ENCODE results near the gene HSP90AA1.
"Not testable (repeated sequence)": the region's sequence is repeated elsewhere in the genome, so short reads cannot be mapped to it uniquely, and the experiment has no call there.

The HSP90AA1 gene

DNA sequence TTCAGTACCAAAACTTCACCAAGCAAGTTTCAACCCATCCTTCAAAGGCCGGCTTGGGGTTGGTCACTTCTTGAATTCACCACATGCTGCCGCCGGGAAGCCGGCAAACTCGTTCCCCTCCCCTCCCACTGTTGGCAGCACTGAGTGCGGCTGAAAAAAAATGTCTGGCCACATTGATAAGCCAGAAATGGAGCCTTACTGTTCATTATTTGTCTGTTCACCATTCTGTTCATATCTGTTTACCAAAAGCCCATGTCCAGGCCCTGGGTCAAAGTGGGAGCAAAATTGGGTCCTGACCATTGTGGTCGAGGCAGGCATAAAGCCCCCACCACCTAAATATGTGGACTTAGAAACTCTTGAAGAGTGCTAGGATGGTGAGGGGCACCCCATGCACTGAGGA, 7.3 kb upstream of the HSP90AA1 start:
- no peak for DNase-seq (ENCODE audit: low read depth, low spot score)

DNA sequence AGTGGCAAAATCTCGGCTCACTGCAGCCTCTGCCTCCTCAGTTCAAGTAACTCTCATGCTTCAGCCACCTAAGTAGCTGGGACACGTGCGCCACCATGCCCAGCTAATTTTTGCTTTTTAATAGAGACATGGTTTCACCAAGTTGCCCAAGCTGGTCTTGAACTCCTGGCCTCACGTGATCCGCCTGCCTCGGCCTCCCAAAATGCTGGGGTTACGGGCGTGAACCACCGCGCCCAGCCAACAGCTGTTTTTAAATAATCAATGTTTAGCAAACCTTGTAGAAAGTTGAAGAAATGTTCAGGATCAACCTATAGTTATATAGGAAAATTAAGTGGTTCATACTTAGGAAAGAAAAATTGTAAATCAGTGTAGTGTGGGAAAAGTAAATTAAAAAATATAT, 6.0 kb upstream of the HSP90AA1 start:
- no peak for DNase-seq (ENCODE audit: low read depth, low spot score)

DNA sequence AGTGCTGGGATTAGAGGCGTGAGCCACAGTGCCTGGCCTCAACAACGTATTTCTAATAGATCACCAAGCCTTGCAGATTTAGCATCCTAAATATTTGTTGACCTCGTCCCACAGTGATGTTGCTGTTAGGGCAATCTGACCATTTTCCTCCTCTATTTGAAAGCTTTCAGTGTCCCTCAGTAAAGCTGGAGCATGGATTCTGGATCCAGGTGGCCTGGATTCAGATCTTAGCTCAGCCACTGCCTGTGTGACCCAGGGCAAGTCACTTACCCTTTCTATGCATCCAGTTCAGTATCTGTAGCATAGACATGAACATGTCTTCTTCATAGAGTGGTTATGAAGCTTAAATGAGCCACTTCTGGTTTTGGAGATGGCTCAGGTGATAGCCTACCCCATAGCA, 3.9 kb upstream of the HSP90AA1 start:
- DNase-seq (ENCODE audit: low read depth, low spot score), result no peak

DNA sequence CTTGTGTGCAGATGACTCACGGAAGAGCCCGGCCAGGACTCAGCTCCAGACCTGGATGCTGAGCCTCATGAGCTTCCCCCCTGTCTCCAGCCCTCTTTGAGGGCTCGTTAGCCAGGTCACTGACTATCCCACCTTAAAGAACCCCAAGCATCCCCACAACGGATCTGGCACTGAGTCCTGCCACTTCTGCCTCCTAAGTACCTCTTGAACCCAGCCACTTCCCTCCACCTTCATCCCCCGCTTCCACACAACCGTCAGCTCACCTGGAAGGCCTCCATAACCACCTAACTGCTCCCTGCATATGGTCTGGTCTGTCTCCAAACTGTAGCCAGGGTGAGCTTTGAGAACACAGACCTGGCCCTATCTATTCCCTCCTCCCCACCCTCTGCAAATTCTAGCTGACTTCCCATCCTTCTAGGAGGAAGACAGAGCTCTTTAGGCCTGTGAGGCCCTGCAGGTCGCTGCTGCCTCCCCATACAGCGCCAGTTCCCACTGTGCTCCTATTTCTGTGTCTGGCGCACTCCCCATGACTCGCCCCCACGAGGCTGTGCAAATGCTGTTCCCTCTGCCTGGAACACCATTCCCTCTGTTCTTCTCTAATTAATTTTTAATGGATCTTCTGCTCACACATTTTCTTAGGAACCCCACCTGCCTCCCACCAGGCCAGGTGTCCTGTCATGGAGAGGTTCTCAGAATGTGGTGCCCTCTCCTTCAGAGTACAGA, 2.9 kb upstream of the HSP90AA1 start:
- DNase-seq (ENCODE audit: low read depth, low spot score), result no peak

DNA sequence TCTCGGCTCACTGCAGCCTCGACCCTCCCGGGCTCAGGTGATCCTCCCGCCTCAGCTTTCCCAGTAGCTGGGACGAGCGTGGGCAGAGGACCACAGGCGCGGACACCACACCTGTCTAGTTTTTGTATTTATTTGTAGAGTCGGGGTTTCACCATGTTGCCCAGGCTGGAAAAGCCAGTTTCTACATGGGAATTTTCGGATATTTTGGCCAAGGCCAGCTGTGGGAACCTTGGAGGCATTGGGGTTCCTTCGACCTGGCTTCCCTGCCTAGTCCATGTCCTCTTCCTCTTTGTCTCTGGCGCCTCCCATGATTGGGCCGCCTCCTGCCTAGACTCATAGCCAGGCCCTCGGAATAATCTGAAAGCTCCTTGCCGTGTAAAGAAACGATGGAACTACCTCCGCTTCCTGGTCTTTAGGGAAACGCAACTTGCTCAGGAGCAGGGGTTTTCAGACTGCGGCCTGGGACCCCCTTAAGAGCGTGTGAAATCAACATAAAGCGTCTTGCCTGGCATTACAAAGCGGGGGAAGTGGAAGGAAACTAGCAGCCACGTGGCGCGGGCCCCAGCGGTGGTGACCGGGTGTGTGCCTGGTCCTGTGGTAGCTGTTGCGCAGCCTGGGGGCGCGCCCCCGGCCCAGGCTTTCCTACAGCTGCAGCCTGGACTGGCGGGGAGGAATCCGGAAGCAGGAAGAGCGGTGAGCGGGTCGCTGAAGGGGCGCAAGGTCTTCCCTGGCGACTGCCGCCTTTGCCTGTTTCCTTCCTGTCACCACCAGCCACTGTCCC, 1.4 kb upstream of the HSP90AA1 start:
- peak; percentile 97 for DNase-seq (ENCODE audit: low read depth, low spot score)

DNA sequence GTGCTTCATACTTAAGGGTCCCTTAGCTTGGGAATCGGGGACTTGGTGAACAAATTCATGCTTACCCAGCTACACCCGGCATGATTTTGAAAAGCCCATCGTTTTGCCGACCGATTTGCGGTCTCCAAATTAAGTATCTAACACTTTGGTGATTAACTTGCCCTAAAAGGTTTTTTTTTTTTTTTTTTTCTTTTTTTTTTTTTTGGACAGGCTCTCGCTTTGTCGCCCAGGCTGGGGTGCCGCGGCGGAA, 843 bp upstream of the HSP90AA1 start:
- no peak for DNase-seq (ENCODE audit: low read depth, low spot score)

DNA sequence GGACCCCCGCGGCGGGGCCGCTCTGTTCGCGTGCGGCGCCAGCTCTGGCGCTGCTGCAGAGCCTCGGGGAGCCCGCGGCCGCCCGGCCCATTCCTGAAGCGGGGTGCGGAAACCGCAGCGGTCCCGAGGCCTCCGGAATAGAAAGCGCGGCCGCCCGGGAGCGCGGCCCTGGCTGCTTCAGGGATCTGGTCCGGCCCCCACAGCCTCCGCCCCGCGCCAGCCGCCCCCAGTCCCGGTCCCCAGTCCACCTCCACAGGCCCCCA, 204 bp downstream of the HSP90AA1 start:
- no peak for DNase-seq (ENCODE audit: low read depth, low spot score)

DNA sequence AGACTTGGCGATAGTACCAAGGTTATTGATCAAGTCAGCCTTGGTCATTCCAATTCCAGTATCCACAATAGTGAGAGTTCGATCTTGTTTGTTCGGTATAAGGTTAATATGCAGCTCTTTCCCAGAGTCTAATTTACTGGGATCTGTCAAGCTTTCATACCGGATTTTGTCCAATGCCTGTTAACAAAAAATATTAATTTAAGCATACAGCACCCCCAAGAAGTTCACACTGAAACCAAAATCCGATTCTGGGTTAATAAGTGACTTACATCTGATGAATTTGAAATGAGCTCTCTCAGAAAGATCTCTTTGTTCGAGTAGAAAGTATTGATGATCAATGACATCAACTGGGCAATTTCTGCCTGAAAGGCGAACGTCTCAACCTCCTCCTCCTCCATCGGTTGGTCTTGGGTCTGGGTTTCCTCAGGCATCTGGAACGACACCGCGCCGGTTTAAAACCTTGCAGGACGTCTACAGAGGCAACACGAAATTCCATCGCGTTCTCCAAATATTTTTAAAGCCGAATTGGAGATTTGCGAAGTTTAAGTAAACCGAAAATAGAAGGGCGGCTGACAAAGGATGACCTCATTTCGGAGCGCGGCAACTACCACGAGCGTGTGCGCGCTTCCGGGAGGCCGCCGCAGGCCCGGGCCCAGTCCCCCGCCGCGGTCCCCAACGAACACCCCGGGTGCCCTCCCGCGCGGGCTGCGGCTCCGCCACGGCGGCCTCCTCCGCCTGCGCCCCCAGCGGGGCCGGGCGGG, 716 bp downstream of the HSP90AA1 start:
- peak; percentile 34 for DNase-seq (ENCODE audit: low read depth, low spot score)

DNA sequence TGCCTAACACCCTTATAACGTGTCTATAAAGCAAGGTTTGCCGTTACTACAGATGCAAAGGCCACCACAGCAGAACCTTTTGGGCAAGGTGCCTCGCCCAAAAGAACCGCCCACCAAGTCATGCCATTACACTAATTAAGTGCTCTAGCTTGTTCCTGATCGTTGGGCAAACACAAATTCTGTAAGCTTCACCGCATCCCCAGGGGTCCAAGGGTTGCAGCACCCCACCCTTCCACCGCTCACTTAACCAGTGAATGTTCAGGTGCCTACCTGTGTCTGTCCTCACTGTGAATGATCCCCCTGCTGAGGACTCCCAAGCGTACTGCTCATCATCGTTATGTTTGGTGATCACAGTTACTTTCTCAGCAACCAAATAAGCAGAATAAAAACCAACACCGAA, 1.4 kb downstream of the HSP90AA1 start:
- no peak for DNase-seq (ENCODE audit: low read depth, low spot score)

DNA sequence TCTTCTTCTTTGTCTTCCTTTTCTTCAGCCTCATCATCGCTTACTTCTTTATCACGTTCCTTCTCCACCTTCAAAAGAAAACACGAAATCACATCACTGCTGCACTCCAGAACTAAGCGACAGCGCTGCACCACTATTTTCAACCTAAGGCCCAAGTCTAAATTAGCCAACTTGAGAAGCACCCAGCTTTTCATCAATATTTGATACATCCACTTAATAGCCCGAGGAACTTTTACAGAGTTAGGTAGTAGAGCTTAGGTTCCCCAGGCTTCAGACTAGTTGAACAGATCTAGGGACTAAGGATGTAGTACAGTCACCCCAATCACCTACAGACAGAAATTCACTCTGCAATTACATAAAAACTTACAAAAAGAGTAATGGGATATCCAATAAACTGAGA, 1.9 kb downstream of the HSP90AA1 start:
- no peak for DNase-seq (ENCODE audit: low read depth, low spot score)

DNA sequence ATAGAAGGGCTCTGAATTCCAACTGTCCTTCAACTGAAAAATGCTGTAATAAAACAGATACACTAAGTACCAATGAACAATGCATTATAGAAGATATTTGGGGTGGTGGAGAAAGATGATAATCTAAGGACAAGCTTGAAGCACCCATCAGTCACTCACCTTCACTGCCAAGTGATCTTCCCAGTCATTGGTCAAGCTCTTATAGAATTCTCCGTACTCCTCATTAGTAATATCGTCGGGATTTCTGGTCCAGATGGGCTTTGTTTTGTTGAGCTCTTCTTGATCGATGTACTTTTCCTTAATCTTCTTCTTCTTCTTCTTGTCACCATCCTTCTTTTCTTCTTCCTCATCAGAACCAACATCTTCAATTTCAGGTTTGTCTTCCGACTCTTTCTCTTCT, 2.3 kb downstream of the HSP90AA1 start:
- not testable (repeated sequence) for DNase-seq (ENCODE audit: low read depth, low spot score)

DNA sequence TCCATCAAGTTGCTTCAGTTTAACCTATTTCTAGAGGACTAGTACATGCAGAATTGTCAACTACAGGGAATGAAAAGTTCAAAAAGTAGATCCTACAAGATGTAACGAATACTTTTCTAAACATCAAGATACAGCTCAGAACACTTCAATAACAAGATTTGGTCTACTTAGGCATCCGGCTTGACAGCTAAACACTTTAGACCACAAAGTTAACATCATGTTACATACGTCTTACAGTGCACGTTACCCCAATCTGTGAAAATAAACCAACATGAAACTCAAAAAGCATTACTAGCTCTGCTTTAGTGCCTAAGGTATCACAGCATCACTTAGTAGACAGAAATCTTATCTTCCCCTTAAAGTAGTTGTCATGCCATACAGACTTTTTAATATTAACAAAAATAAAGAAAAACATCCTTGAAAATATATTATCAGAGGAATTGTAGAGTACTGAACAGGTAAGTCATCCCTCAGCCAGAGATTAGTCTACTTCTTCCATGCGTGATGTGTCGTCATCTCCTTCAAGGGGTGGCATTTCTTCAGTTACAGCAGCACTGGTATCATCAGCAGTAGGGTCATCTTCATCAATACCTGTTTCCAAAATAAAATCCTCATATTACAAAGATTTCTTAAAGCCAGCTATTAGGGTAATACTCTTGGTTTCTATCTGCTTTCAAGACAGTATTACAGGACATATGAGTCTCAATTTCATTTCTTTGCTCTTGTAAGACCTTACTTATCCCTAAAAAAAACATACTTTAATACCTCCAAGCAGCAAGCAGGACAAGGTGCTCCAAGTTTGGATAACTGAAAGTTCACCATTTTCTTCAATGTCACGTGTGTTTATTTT, 5.4 kb downstream of the HSP90AA1 start:
- no peak for DNase-seq (ENCODE audit: low read depth, low spot score)

DNA sequence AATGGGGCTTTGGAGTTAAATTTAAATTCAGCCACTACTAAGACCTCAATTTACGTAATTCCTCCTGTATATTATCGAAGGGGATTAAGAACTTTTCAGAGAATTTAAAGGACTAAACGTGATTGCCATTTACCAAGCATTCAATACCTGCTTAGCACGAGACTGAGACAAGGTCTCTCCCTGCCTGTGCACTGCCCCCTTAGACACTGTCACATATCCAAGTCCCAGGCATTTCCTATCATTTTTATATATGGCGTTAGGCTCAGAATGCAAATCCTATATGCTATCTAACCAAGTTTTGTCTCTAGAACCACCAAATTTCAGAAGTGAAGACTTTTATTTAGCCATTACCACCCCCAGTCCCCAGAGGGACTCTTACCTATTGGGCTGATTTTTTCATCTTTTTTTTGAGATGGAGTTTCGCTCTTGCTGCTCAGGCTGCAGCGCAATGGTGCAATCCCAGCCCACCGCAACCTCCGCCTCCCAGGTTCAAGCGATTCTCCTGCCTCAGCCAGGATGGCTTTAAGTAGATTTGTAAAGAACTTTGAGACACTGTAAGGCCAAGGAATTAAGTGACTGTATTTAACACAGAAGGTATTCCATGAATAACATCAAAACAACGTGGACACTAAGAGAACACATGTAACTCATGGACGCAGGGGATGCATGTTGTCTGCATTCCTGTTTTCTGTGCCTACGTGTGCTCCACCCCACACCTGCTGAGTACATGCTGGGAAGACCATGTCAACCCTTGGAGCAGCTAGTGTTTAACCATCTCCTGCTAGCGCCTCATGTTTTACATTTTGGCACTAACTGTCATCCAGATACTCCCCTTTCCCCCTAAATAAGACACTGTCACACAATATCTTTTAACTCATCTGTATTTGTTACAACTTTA, 6.4 kb downstream of the HSP90AA1 start:
- DNase-seq (ENCODE audit: low read depth, low spot score), result no peak

DNA sequence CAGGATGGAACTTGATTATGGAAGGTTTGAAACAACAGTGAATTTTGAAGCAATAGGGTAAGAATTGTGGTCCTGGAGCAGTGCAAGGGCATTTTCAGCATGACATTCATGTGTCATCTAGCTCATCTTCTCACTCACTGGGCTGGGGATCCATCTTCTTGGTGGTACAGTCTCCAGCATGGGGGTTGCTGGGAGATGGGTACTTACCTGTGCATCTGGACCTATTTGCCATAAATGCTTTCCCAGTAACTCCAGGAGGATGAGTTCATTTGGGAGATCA, 7.2 kb downstream of the HSP90AA1 start:
- DNase-seq (ENCODE audit: low read depth, low spot score), result no peak

DNA sequence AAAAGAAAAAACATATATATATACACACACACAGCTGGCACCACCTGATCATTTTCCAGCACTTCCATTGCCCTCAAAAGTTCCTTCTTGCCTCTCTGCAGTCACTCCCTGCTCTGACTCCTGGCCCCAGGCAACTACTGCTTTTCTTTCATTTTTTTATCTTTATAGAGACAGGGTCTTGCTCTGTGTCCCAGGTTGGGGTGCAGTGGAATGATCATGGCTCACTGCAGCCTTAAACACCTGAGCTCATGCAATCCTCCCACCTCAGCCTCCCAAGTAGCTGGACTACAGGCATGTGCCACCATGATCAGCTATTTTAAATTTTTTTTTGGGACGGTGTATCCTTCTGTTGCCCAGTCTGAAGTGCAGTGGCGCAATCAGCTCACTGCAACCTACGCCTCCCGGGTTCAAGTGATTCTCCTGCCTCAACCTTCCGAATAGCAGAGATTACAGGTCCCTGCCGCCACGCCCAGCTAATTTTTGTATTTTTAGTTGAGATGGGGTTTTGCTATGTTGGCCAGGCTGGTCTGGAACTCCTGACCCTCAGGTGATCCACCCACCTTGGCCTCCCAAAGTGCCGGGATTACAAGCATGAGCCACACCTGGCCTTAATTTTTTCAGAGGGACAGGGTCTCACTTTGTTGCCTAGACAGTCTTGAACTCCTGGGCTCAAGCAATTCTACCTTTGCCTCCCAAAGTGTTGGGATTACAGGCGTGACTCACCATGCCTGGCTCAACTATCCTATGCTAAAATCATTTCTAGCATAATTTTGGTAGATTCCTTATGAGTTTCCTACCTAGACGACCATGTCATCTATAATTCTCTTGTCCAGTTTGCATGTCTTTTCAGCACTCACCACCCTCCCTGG, 7.8 kb downstream of the HSP90AA1 start:
- DNase-seq (ENCODE audit: low read depth, low spot score), result no peak

DNA sequence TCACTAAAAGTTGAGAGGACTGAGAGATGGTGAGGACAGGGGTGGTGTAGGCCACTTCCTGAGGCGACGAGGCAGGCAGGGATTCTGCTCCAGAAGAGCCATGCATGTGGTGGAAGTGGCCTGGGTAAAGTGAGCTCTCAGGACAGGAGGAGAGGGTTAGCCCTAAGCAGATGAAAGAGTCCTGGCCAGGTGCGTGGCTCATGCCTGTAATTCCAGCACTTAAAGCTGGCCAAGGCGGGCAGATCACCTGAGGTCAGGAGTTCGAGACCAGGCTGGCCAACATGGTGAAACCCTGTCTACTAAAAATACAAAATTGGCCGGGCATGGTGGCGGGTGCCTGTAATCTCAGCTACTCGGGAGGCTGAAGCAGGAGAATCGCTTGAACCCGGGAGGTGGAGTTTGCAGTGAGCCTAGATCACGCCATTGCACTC, 8.5 kb downstream of the HSP90AA1 start:
- DNase-seq (ENCODE audit: low read depth, low spot score), result not testable (repeated sequence)

DNA sequence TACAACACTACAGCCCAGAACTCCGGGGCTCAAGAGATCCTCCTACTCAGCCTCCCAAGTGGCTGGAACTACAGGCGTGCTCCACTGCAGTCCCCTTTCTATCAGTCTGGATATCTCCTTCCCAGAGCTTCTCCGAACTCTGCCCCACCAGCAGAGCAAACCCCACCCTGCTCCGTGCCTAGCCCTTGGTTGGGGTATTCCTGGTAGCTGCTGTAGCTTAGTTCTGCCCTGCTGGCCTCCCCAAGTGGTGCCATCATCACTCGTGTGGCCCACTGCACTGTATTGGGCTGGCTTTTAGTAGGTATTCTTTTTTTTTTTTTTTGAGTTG, 9.5 kb downstream of the HSP90AA1 start:
- DNase-seq (ENCODE audit: low read depth, low spot score), result no peak

DNA sequence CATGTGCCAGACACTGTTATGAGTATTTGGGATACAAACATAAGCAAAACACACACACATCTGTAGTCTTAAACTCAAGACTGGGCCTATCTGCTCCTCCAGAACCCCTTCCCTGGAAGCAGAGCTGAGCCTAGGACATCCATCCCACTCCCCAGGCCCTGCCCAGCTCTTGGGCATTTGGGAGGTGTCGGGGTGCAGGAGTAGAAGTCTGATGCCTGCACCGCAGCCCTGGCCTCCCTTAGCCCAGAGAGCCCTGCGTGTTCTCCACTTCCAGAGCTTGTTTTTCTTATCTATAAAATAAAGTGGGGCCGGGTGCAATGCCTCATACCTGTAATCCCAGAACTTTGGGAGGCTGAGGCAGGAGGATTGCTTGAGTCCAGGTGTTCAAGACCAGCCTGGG, 11.7 kb downstream of the HSP90AA1 start:
- DNase-seq (ENCODE audit: low read depth, low spot score), result no peak

DNA sequence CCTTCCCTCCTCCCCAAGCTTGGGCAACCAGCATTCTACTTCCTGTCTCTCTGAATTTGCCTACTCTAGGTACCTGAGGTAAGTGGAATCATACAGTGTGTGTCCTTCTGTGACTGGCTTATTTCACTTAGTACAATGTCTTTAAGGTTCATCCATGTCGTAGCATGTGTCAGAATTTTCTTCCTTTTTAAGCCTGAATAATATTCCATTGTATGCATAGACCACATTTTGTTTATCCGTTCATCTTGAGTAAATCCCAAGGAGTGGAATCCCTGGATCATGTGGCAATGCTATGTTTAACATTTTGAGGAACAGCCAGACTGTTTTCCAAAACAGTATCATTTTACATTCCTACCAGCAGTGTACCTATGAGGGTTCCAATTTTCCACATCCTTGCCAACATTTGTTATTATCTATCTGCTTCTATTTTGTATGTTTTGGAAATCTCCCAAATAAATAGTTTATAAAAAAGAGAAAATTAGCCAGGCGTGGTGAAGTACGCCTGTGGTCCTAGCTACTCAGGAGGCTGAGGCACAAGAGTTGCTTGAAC, 12.4 kb downstream of the HSP90AA1 start:
- DNase-seq (ENCODE audit: low read depth, low spot score), result no peak

DNA sequence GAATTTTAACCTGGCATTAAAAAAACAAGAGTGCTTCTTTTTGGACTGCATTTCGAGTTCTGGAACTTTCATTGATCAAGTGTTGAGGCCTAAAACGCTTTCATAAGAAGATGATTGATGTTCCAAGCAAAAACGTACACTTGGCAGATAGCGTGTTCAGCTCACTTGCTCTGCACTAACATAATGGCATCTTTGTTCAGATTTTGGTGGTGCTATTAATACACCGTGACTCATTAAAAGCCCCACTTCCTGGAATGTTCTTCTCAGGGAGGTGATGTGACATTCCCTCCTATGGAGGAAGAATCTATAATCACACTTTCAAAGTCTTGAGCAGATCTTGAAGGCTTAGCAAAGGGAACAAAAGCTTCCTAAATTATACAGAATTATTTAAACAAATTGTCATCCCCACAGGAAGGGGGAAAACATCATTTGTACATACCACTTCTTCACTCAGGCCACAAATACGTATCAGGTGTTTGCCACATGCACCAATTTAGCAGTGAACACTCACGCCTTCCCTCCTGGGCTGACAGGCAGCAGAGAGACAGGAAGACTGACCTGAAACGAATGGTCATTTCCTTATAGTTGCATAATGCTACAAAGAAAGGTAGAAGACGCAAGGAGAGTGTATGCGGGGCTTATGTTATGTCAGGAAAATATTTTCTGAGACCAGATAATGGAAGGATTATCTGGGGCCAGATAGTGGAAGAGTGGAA, 15.4 kb downstream of the HSP90AA1 start:
- no peak for DNase-seq (ENCODE audit: low read depth, low spot score)
